ENCODE measurements around the gene LCN1. TPM values are rescaled to one million over a fixed set of nuclear protein-coding genes. Genes with fewer than 3 reads are reported as not detected.

Gene LCN1
- polyA plus RNA-seq, 1 donor (not counting 4 experiments of a cell fraction or from before 2014, with no cell fraction given), result not detected

- no peak for DNase-seq (ENCODE audit: low read depth, low spot score)
- Histone ChIP-seq H3K4me2 (ENCODE audit: control insufficient read depth, extremely low read depth, insufficient read depth, low read depth, low read length) (no peak overlapping the region), H2AFZ (ENCODE audit: control insufficient read depth, low read length) (no peak overlapping the region), H3K27me3 (ENCODE audit: control insufficient read depth, extremely low read depth, insufficient read depth, low read length) (peaks cover 4% of the 10 kb centered on the region), H3K4me1 (ENCODE audit: control insufficient read depth, extremely low read depth, insufficient read depth, low read length) (peaks cover 9% of the 10 kb centered on the region), H4K20me1 (ENCODE audit: control insufficient read depth, extremely low read depth, insufficient read depth, low read length) (no peaks in the 10 kb centered on the region), H3K79me2 (ENCODE audit: control insufficient read depth, insufficient read depth, low read length) (no peaks in the 10 kb centered on the region), H3K9ac (ENCODE audit: control insufficient read depth, extremely low read depth, insufficient read depth, low read length) (no peak overlapping the region), H3K9me3 (ENCODE audit: control insufficient read depth, low read depth, low read length) (no peaks in the 10 kb centered on the region), H3K27ac (ENCODE audit: control insufficient read depth, insufficient read depth, low read length) (no peak overlapping the region), H3K4me3 (ENCODE audit: control insufficient read depth in 2 of 3, extremely low read depth in 1 of 3, insufficient read depth in 2 of 3, low read depth in 1 of 3, low read length in 3 of 3) (no peak overlapping the region), H3K36me3 (ENCODE audit: control insufficient read depth in 2 of 2, extremely low read depth in 1 of 2, insufficient read depth in 2 of 2, low read length in 2 of 2) (no peaks in the 10 kb centered on the region), H3K9me1 (ENCODE audit: control insufficient read depth, extremely low read depth, insufficient read depth, low read length) (no peaks in the 10 kb centered on the region)
- dilution Hi-C loops (cut with MboI; ENCODE audit: extremely low pct_ligation_motif_present, low sequenced_read_pairs), result no loop called here
- no peak for FAIRE-seq
- TF ChIP-seq CTCF (optimal IDR thresholded peaks at IDR 0.05 in 1 of 3, IDR thresholded peaks at IDR 0.05 in 1 of 3, conservative IDR thresholded peaks at IDR 0.05 in 1 of 3; ENCODE audit: extremely low read depth in 1 of 3, insufficient read depth in 2 of 3, low read length in 3 of 3) (no peak), EZH2 (IDR thresholded peaks at IDR 0.05; ENCODE audit: low read length) (no peak)
Observed at GRCh38 chr9:135516132-135516860, 4.9 kb upstream of the LCN1 start.

- no peak for DNase-seq (ENCODE audit: low read depth, low spot score)
- no peak overlapping the region for H3K9ac ChIP-seq (ENCODE audit: control insufficient read depth, extremely low read depth, insufficient read depth, low read length)
- no peak overlapping the region for H3K4me3 ChIP-seq (ENCODE audit: control insufficient read depth in 2 of 3, extremely low read depth in 1 of 3, insufficient read depth in 2 of 3, low read depth in 1 of 3, low read length in 3 of 3)
- no peaks in the 10 kb centered on the region for H3K9me1 ChIP-seq (ENCODE audit: control insufficient read depth, extremely low read depth, insufficient read depth, low read length)
- dilution Hi-C loops (cut with MboI; ENCODE audit: extremely low pct_ligation_motif_present, low sequenced_read_pairs), result no loop called here
- no peak overlapping the region for H3K27ac ChIP-seq (ENCODE audit: control insufficient read depth, insufficient read depth, low read length)
- H3K27me3 ChIP-seq (ENCODE audit: control insufficient read depth, extremely low read depth, insufficient read depth, low read length), result peaks cover 4% of the 10 kb centered on the region
- no peaks in the 10 kb centered on the region for H3K79me2 ChIP-seq (ENCODE audit: control insufficient read depth, insufficient read depth, low read length)
- no peaks in the 10 kb centered on the region for H3K9me3 ChIP-seq (ENCODE audit: control insufficient read depth, low read depth, low read length)
- no peak for FAIRE-seq
- H3K4me1 ChIP-seq (ENCODE audit: control insufficient read depth, extremely low read depth, insufficient read depth, low read length), result peaks cover 2% of the 10 kb centered on the region
- H2AFZ ChIP-seq (ENCODE audit: control insufficient read depth, low read length), result no peak overlapping the region
- no peak overlapping the region for H3K4me2 ChIP-seq (ENCODE audit: control insufficient read depth, extremely low read depth, insufficient read depth, low read depth, low read length)
- no peaks in the 10 kb centered on the region for H3K36me3 ChIP-seq (ENCODE audit: control insufficient read depth in 2 of 2, extremely low read depth in 1 of 2, insufficient read depth in 2 of 2, low read length in 2 of 2)
- TF ChIP-seq EZH2 (IDR thresholded peaks at IDR 0.05; ENCODE audit: low read length) (no peak), CTCF (optimal IDR thresholded peaks at IDR 0.05 in 1 of 3, IDR thresholded peaks at IDR 0.05 in 1 of 3, conservative IDR thresholded peaks at IDR 0.05 in 1 of 3; ENCODE audit: extremely low read depth in 1 of 3, insufficient read depth in 2 of 3, low read length in 3 of 3) (no peak)
- no peaks in the 10 kb centered on the region for H4K20me1 ChIP-seq (ENCODE audit: control insufficient read depth, extremely low read depth, insufficient read depth, low read length)
Observed at GRCh38 chr9:135517407-135517822, 3.8 kb upstream of the LCN1 start.
